ENCODE data around the gene MOCS1.

Gene MOCS1

GRCh38 chr6:39907871-39908575 is 26.2 kb downstream of the MOCS1 start:
- no peak overlapping the region for H3K27ac ChIP-seq (ENCODE audit: low read depth, low read length)
- H3K4me2 ChIP-seq (ENCODE audit: low read length) = no peak overlapping the region
- TF ChIP-seq, protein P1, sequence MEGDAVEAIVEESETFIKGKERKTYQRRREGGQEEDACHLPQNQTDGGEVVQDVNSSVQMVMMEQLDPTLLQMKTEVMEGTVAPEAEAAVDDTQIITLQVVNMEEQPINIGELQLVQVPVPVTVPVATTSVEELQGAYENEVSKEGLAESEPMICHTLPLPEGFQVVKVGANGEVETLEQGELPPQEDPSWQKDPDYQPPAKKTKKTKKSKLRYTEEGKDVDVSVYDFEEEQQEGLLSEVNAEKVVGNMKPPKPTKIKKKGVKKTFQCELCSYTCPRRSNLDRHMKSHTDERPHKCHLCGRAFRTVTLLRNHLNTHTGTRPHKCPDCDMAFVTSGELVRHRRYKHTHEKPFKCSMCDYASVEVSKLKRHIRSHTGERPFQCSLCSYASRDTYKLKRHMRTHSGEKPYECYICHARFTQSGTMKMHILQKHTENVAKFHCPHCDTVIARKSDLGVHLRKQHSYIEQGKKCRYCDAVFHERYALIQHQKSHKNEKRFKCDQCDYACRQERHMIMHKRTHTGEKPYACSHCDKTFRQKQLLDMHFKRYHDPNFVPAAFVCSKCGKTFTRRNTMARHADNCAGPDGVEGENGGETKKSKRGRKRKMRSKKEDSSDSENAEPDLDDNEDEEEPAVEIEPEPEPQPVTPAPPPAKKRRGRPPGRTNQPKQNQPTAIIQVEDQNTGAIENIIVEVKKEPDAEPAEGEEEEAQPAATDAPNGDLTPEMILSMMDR (IDR thresholded peaks at IDR 0.05; ENCODE audit: low read depth, low read length, poor library complexity, severe bottlenecking) = no peak
- no peak for TF ChIP-seq EZH2phosphoT487 (IDR thresholded peaks at IDR 0.05; ENCODE audit: borderline replicate concordance, low read length)
- H4K20me1 ChIP-seq (ENCODE audit: control insufficient read depth, insufficient read depth, low read depth, low read length) = no peaks in the 10 kb centered on the region
- no peaks in the 10 kb centered on the region for H3K79me2 ChIP-seq (ENCODE audit: control insufficient read depth, low read length)
- no peaks in the 10 kb centered on the region for H3K9me2 ChIP-seq (replicated peaks; ENCODE audit: control insufficient read depth, low read length)
- H3K36me3 ChIP-seq (ENCODE audit: control insufficient read depth, low read length) = no peaks in the 10 kb centered on the region
- no peaks in the 10 kb centered on the region for H3K9me3 ChIP-seq (ENCODE audit: control insufficient read depth, insufficient read depth, low read length)
- H3F3A ChIP-seq (ENCODE audit: control insufficient read depth, insufficient read depth) = no peaks in the 10 kb centered on the region
- H3K4me3 ChIP-seq (ENCODE audit: low read length) = no peak overlapping the region
- H3K4me1 ChIP-seq (ENCODE audit: control insufficient read depth, low read length) = no peaks in the 10 kb centered on the region
- no peaks in the 10 kb centered on the region for H3K27me3 ChIP-seq (ENCODE audit: control insufficient read depth, low read length)

DNA sequence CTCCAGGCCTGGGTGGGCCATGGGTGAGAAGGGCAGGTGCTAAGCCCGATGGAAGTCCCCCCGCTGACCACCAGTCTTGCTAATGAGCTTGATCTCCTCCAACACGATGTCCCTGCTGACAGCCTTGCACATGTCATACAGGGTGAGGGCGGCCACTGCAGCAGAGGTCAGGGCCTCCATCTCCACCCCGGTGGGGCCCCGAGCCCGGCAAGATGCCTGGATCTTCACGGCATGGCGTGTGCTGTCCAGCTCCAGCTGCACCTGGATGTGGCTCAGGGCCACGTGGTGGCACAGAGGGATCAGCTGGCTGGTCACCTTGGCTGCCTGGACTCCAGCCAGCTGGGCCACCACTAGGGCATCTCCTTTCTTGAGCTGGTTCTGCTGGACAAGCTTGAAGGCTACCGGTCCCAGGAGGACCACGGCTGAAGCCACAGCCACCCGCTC is 27.9 kb downstream of the MOCS1 start:
- no peak overlapping the region for H3K4me2 ChIP-seq (ENCODE audit: low read length)
- no peaks in the 10 kb centered on the region for H3K27me3 ChIP-seq (ENCODE audit: control insufficient read depth, low read length)
- no peaks in the 10 kb centered on the region for H3K36me3 ChIP-seq (ENCODE audit: control insufficient read depth, low read length)
- no peak overlapping the region for H3K27ac ChIP-seq (ENCODE audit: low read depth, low read length)
- no peaks in the 10 kb centered on the region for H3F3A ChIP-seq (ENCODE audit: control insufficient read depth, insufficient read depth)
- H4K20me1 ChIP-seq (ENCODE audit: control insufficient read depth, insufficient read depth, low read depth, low read length) = no peaks in the 10 kb centered on the region
- no peak for TF ChIP-seq EZH2phosphoT487 (IDR thresholded peaks at IDR 0.05; ENCODE audit: borderline replicate concordance, low read length)
- TF ChIP-seq, protein P1 (IDR thresholded peaks at IDR 0.05; ENCODE audit: low read depth, low read length, poor library complexity, severe bottlenecking) = no peak
- H3K4me1 ChIP-seq (ENCODE audit: control insufficient read depth, low read length) = no peaks in the 10 kb centered on the region
- H3K4me3 ChIP-seq (ENCODE audit: low read length) = no peak overlapping the region
- no peaks in the 10 kb centered on the region for H3K9me2 ChIP-seq (replicated peaks; ENCODE audit: control insufficient read depth, low read length)
- no peaks in the 10 kb centered on the region for H3K79me2 ChIP-seq (ENCODE audit: control insufficient read depth, low read length)
- no peaks in the 10 kb centered on the region for H3K9me3 ChIP-seq (ENCODE audit: control insufficient read depth, insufficient read depth, low read length)

DNA sequence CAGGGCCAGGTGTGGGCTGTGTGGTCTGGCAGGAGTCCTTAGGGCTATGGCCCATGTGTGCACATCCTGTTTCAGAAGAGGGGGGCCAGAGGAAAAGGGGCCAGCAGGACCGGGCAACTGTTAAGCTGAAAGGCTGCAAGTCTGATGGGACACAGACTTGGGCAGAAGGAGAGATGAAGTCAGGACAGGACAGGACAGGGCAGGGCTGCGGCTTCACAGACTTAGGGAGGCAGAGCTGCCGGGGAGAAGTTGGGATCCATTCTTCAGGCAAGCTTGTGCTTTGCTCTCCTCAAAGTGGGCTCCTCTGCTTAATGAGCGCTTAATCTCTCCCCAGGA is 28.7 kb downstream of the MOCS1 start:
- Histone ChIP-seq H3F3A (ENCODE audit: control insufficient read depth, insufficient read depth) (no peaks in the 10 kb centered on the region), H3K4me2 (ENCODE audit: low read length) (no peak overlapping the region), H4K20me1 (ENCODE audit: control insufficient read depth, insufficient read depth, low read depth, low read length) (no peaks in the 10 kb centered on the region), H3K27ac (ENCODE audit: low read depth, low read length) (no peak overlapping the region), H3K9me2 (replicated peaks; ENCODE audit: control insufficient read depth, low read length) (no peaks in the 10 kb centered on the region), H3K27me3 (ENCODE audit: control insufficient read depth, low read length) (no peaks in the 10 kb centered on the region), H3K4me3 (ENCODE audit: low read length) (no peak overlapping the region), H3K79me2 (ENCODE audit: control insufficient read depth, low read length) (no peaks in the 10 kb centered on the region), H3K4me1 (ENCODE audit: control insufficient read depth, low read length) (no peaks in the 10 kb centered on the region), H3K9me3 (ENCODE audit: control insufficient read depth, insufficient read depth, low read length) (no peaks in the 10 kb centered on the region), H3K36me3 (ENCODE audit: control insufficient read depth, low read length) (no peaks in the 10 kb centered on the region)
- TF ChIP-seq, protein P1 (IDR thresholded peaks at IDR 0.05; ENCODE audit: low read depth, low read length, poor library complexity, severe bottlenecking) = no peak
- no peak for TF ChIP-seq EZH2phosphoT487 (IDR thresholded peaks at IDR 0.05; ENCODE audit: borderline replicate concordance, low read length)
